Activated T-helper 1 cell treated with anti-CD3 and anti-CD28 coated beads, Interleukin-12 subunit alpha, Interleukin-12 subunit beta, Interleukin-2, Interleukin-4 antibody, amounts not matched to agents 30 ng/mL and 10 ng/mL and 1 ng/mL, durations not matched to agents 14 hours and 24 hours and 36 hours (primary cell): ENCODE results near the gene RASA3. TPM values are rescaled to one million over a fixed set of nuclear protein-coding genes. Genes with fewer than 3 reads are reported as not detected.

Source experiments
- DNase-seq: peaks from one replicate; pipeline ENCODE4 v3.0.0; 2021; ENCODE audit warnings: low spot score
- H3K27ac Mint-ChIP-seq: one replicate; pipeline ENCODE4 v1.8.0; 2021; ENCODE audit warnings: mild to moderate bottlenecking, mixed read lengths
- H3K27me3 Mint-ChIP-seq: one replicate; pipeline ENCODE4 v1.8.0; 2022; ENCODE audit warnings: mild to moderate bottlenecking, moderate library complexity, mixed read lengths; ENCODE audit not compliant: insufficient read depth
- H3K36me3 Mint-ChIP-seq: one replicate; pipeline ENCODE4 v1.8.0; 2021; ENCODE audit warnings: low read depth, mixed read lengths
- H3K4me1 Mint-ChIP-seq: one replicate; pipeline ENCODE4 v1.8.0; 2021; ENCODE audit warnings: low read depth, mixed read lengths
- H3K4me3 Mint-ChIP-seq: one replicate; pipeline ENCODE4 v1.8.0; 2021; ENCODE audit warnings: mild to moderate bottlenecking, moderate library complexity, mixed read lengths
- H3K9me3 Mint-ChIP-seq: one replicate; pipeline ENCODE4 v1.8.0; 2021; ENCODE audit warnings: mixed read lengths
- intact Hi-C: fragments of 100-400 bp; cut with micrococcal nuclease; formaldehyde crosslinking; loops from one replicate; pipeline ENCODE4 v1.15.1; 2024
- total RNA-seq: library from RNA; stranded (reverse); gene quantifications from 2 replicates; pipeline ENCODE4 v1.2.3, GENCODE V29; 2022

RASA3 gene
- total RNA-seq, 1 donor from 2014 or later: 23.5 TPM

DNA sequence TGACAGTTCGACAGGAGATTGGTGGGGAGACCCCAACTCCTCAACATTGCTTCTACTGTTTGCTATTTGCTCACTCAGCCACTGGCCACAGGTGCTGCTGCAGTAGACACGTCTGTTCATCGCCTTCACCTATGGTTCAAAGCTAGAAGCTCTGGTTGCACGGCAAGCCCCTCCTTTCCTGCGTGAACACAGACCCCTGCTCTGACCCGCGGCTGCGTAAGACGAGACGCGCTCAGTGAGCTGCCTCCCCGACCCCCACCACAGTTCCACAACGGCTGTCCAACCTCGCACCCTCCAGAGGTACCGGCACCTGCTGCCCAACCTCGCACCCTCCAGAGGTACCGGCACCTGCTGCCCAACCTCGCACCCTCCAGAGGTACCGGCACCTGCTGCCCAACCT, 6.8 kb downstream of the RASA3 start:
- peaks cover 7% of the 10 kb centered on the region for H3K9me3 Mint-ChIP-seq
- DNase-seq: no peak
- H3K27me3 Mint-ChIP-seq: no peaks in the 10 kb centered on the region
- H3K4me3 Mint-ChIP-seq: no peak overlapping the region
- intact Hi-C loops: loop anchor here (1.0 to 5.0 kb wide), 3 partner anchors 23 to 308 kb away; no protein-coding TSS in a partner anchor
- H3K36me3 Mint-ChIP-seq: peaks cover 37% of the 10 kb centered on the region
- H3K4me1 Mint-ChIP-seq: peaks cover 68% of the 10 kb centered on the region
- H3K27ac Mint-ChIP-seq: no peak overlapping the region

DNA sequence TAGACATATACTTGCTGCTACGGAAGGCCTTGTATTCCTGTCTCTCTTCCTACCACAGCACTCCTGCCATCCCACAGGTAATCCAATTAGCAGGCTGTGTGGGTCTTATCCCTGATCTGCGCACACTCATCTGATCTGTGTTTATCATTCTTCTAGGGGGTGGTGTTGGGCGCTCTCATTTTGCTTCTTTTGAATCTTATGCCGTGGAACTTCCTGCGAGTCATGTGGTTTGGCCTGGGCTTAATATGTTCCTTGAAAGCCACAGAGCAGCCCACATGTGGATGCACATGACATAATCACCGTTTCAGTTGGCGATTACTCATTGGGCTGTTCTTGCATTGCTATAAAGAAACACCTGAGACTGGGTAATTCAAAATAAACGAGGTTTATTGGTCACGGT, 7.5 kb downstream of the RASA3 start:
- intact Hi-C loops: loop anchor here (1.0 to 5.0 kb wide), 3 partner anchors 23 to 308 kb away; no protein-coding TSS in a partner anchor
- Mint-ChIP-seq H3K36me3 (peaks cover 39% of the 10 kb centered on the region), H3K4me1 (peaks cover 70% of the 10 kb centered on the region), H3K9me3 (peaks cover 7% of the 10 kb centered on the region), H3K27ac (peak overlapping the region; percentile 87), H3K27me3 (no peaks in the 10 kb centered on the region), H3K4me3 (peak overlapping the region; percentile 65)
- DNase-seq: peak; percentile 66

DNA sequence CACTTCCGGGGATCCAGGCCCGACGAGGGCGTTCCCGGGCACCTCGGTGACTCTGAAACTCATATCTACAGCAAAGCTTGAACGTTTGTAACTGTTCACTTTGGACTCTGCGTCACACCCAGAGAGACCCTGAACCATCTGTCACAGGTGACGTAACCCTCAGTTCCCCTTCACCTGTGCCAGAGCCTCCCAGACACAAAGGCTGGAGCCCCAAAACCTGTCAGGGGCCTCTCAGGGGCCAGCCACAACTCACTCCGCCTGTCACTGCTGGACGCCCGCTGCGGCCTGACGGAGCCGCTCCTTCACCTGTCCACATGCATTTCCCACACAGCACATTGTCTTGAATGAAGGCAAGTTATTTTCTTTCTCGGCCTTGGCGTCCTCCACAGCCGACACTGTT, 8.0 kb downstream of the RASA3 start:
- Mint-ChIP-seq H3K9me3 (peaks cover 7% of the 10 kb centered on the region), H3K36me3 (peaks cover 39% of the 10 kb centered on the region), H3K27ac (peak overlapping the region; percentile 87), H3K4me1 (peaks cover 65% of the 10 kb centered on the region), H3K4me3 (peak overlapping the region; percentile 65), H3K27me3 (no peaks in the 10 kb centered on the region)
- DNase-seq: no peak
- intact Hi-C loops: no loop called here

DNA sequence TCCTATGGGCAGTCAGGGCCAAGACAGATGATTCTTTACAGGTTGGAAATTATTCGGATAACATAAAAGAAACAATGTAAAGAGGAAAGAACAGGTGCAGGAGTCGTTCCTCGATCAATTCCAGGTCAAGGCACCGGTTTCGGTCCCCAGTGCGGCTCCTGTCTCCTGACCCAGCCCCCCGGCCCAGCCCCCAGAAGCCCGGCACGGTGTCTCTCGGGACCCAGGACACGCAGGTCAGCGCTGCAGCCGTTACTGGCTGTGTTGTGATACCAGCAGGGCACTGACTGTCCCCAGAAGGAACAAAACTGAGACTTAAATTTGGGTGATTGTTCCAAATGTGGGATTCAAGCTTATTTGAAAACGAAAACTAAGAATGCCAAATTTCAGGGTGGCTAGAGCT, 8.5 kb downstream of the RASA3 start:
- Mint-ChIP-seq H3K27ac (no peak overlapping the region), H3K9me3 (peaks cover 7% of the 10 kb centered on the region), H3K36me3 (peaks cover 39% of the 10 kb centered on the region), H3K27me3 (no peaks in the 10 kb centered on the region), H3K4me1 (peaks cover 65% of the 10 kb centered on the region), H3K4me3 (no peak overlapping the region)
- intact Hi-C loops: no loop called here
- DNase-seq: no peak

- H3K4me1 Mint-ChIP-seq: peaks cover 65% of the 10 kb centered on the region
- H3K36me3 Mint-ChIP-seq: peaks cover 37% of the 10 kb centered on the region
- intact Hi-C loops: no loop called here
- no peaks in the 10 kb centered on the region for H3K27me3 Mint-ChIP-seq
- H3K9me3 Mint-ChIP-seq: peaks cover 7% of the 10 kb centered on the region
- no peak overlapping the region for H3K4me3 Mint-ChIP-seq
- DNase-seq: no peak
- H3K27ac Mint-ChIP-seq: no peak overlapping the region
These were observed 9.0 kb downstream of the RASA3 start for GRCh38 chr13:114123448-114123847.

- no peaks in the 10 kb centered on the region for H3K27me3 Mint-ChIP-seq
- no peak for DNase-seq
- H3K36me3 Mint-ChIP-seq: peaks cover 32% of the 10 kb centered on the region
- no peak overlapping the region for H3K4me3 Mint-ChIP-seq
- H3K9me3 Mint-ChIP-seq: peaks cover 7% of the 10 kb centered on the region
- no peak overlapping the region for H3K27ac Mint-ChIP-seq
- intact Hi-C loops: no loop called here
- peaks cover 65% of the 10 kb centered on the region for H3K4me1 Mint-ChIP-seq
These were observed 9.7 kb downstream of the RASA3 start for GRCh38 chr13:114122591-114123211.

GRCh38 chr13:114122127-114122511, 10.3 kb downstream of the RASA3 start:
- Mint-ChIP-seq H3K36me3 (peaks cover 28% of the 10 kb centered on the region), H3K27ac (no peak overlapping the region), H3K9me3 (peaks cover 7% of the 10 kb centered on the region), H3K4me3 (no peak overlapping the region), H3K27me3 (no peaks in the 10 kb centered on the region), H3K4me1 (peaks cover 63% of the 10 kb centered on the region)
- DNase-seq: no peak
- intact Hi-C loops: no loop called here

DNA sequence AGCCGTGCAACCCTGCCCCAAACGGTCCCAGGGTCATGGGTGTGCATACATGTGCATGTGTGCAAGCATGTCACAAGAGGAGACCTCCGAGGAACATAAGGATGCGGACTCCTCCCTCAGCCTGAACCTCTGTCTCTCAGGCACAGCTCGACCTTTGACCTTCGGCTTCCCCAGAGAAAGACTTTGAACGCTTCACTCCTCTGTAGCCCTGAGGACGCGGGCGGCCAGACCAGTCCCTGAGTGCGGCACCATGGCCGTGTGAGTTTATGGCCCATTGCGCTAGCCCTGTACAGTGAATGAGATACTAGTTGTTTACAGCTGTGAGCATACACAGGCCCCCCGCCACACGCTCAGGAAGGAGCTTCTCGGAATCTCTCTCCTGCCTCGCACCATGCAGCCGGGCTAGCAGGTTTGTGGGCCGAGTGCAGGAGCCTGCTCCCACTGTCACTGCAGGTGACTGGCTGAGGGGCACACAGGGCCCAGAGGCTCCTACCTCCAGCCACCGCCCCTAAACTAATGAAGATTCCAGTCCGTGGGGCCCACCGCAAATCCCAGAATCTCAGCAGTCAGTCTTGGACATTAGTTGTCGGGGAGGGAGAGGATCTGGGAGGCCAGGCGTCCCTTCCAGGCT, 10.8 kb downstream of the RASA3 start:
- Mint-ChIP-seq H3K4me3 (no peak overlapping the region), H3K27me3 (no peaks in the 10 kb centered on the region), H3K36me3 (peaks cover 23% of the 10 kb centered on the region), H3K4me1 (peaks cover 58% of the 10 kb centered on the region), H3K9me3 (peaks cover 7% of the 10 kb centered on the region), H3K27ac (no peak overlapping the region)
- intact Hi-C loops: no loop called here
- no peak for DNase-seq

DNA sequence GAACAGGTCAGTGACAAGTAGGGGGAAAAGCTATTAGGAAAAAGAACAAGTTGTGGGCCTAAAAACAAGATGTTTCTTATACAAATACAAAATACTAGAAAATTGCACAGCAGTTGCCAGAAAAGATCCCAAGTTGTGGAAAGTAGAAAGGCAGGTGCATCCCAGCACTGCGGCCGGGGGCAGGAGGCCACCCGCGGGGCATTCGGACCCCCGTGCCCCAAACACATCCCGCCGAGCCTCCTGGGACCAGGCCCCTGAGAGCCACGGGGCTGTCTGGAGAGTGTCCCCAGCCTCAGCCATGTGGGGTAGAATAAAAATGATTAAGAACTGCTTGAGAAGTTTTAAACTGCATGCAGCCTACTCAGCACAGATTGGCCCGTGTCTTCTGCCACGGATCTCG, 11.4 kb downstream of the RASA3 start:
- intact Hi-C loops: no loop called here
- Mint-ChIP-seq H3K27me3 (no peaks in the 10 kb centered on the region), H3K4me1 (peaks cover 52% of the 10 kb centered on the region), H3K4me3 (peak overlapping the region; percentile 69), H3K9me3 (peaks cover 3% of the 10 kb centered on the region), H3K27ac (peak overlapping the region; percentile 91), H3K36me3 (peaks cover 20% of the 10 kb centered on the region)
- DNase-seq: no peak

- H3K4me3 Mint-ChIP-seq: peak overlapping the region; percentile 69
- intact Hi-C loops: no loop called here
- H3K27ac Mint-ChIP-seq: peak overlapping the region; percentile 91
- peaks cover 22% of the 10 kb centered on the region for H3K36me3 Mint-ChIP-seq
- H3K9me3 Mint-ChIP-seq: peaks cover 3% of the 10 kb centered on the region
- peaks cover 54% of the 10 kb centered on the region for H3K4me1 Mint-ChIP-seq
- no peak for DNase-seq
- H3K27me3 Mint-ChIP-seq: no peaks in the 10 kb centered on the region
These were observed 11.8 kb downstream of the RASA3 start for GRCh38 chr13:114120591-114121011.

DNA sequence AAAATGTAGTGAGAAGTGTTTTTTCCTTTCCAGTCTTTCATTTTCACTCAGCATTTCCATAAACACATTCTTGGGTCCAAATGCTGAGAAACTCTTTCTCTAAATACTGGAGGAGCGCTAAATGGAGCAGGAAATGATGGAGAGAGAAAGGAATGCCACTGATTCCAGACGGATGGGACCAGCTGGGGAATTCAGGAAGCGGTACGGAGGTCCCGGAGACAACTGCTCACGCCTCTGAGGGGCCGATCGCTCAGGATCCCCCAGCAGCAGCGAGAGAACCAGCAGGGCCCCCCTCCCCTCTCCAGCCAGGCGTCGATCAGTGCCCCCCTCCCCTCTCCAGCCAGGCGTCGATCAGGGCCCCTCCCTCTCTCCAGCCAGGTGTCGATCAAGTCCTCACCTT, 13.2 kb downstream of the RASA3 start:
- Mint-ChIP-seq H3K36me3 (peaks cover 23% of the 10 kb centered on the region), H3K9me3 (no peaks in the 10 kb centered on the region), H3K4me1 (peaks cover 55% of the 10 kb centered on the region), H3K27ac (peak overlapping the region; percentile 83), H3K27me3 (no peaks in the 10 kb centered on the region), H3K4me3 (peak overlapping the region; percentile 11)
- intact Hi-C loops: no loop called here
- DNase-seq: no peak

- peaks cover 58% of the 10 kb centered on the region for H3K4me1 Mint-ChIP-seq
- no peaks in the 10 kb centered on the region for H3K27me3 Mint-ChIP-seq
- H3K9me3 Mint-ChIP-seq: no peaks in the 10 kb centered on the region
- DNase-seq: no peak
- intact Hi-C loops: no loop called here
- peaks cover 25% of the 10 kb centered on the region for H3K36me3 Mint-ChIP-seq
- no peak overlapping the region for H3K4me3 Mint-ChIP-seq
- H3K27ac Mint-ChIP-seq: peak overlapping the region; percentile 83
These were observed 13.8 kb downstream of the RASA3 start for GRCh38 chr13:114118511-114119123.

- Mint-ChIP-seq H3K27me3 (no peaks in the 10 kb centered on the region), H3K4me1 (peaks cover 56% of the 10 kb centered on the region), H3K9me3 (no peaks in the 10 kb centered on the region), H3K4me3 (no peak overlapping the region), H3K27ac (peak overlapping the region; percentile 69), H3K36me3 (peaks cover 27% of the 10 kb centered on the region)
- no peak for DNase-seq
- intact Hi-C loops: no loop called here
These were observed 14.3 kb downstream of the RASA3 start for GRCh38 chr13:114118086-114118485.
